ENCODE measurements around the gene COQ8A. TPM values are rescaled to one million over a fixed set of nuclear protein-coding genes. Genes with fewer than 3 reads are reported as not detected.
A peak's percentile ranks its signal among the peaks of the same experiment; 100 is the strongest.

Gene COQ8A
- total RNA-seq, 1 donor, result 3.0 TPM

DNA sequence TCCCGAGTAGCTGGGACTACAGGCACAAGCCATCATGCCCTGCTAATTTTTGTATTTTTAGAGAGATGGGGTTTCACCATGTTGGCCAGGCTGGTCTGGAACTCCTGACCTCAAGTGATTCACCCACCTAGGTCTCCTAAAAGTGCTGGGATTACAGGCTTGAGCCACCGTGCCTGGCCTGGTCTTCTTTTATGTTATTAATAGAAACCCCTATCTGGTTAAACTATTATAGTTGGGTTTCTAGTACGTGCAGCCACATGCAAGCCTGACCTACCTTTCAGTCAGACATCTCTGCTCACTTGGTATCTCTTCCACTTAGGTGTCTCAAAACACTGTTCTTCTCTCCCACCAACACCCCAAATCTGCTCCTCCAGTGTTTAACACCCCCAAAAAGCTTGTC lies 35.3 kb upstream of the COQ8A start:
- no peak overlapping the region for H3K4me3 ChIP-seq (ENCODE audit: low read depth, low read length)
- no peak for DNase-seq (ENCODE audit: low read depth)
- TF ChIP-seq, protein P1, sequence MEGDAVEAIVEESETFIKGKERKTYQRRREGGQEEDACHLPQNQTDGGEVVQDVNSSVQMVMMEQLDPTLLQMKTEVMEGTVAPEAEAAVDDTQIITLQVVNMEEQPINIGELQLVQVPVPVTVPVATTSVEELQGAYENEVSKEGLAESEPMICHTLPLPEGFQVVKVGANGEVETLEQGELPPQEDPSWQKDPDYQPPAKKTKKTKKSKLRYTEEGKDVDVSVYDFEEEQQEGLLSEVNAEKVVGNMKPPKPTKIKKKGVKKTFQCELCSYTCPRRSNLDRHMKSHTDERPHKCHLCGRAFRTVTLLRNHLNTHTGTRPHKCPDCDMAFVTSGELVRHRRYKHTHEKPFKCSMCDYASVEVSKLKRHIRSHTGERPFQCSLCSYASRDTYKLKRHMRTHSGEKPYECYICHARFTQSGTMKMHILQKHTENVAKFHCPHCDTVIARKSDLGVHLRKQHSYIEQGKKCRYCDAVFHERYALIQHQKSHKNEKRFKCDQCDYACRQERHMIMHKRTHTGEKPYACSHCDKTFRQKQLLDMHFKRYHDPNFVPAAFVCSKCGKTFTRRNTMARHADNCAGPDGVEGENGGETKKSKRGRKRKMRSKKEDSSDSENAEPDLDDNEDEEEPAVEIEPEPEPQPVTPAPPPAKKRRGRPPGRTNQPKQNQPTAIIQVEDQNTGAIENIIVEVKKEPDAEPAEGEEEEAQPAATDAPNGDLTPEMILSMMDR (IDR thresholded peaks at IDR 0.05; ENCODE audit: insufficient read depth, low read depth, low read length), result no peak

DNA sequence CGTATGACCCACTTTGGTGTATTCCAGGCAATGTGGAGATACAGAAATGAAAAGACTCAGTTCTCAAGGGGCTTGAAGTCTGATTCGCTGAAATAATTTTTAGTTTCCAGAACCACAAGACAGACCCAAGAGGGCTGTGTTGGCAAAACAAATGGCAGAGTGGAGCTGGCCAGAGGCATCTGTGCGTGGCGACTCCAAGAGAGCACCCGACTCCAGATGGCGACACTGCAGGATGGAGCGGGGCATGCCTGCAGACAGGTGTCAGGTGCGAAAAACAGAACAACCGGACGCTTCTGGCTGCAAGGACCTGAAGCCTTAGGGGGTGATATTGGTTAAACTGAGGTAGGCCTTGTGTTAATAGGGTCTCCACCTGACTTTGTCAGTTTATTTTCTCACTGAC lies 31.7 kb upstream of the COQ8A start:
- TF ChIP-seq, protein P1 (IDR thresholded peaks at IDR 0.05; ENCODE audit: insufficient read depth, low read depth, low read length), result no peak
- H3K4me3 ChIP-seq (ENCODE audit: low read depth, low read length), result no peak overlapping the region
- no peak for DNase-seq (ENCODE audit: low read depth)

DNA sequence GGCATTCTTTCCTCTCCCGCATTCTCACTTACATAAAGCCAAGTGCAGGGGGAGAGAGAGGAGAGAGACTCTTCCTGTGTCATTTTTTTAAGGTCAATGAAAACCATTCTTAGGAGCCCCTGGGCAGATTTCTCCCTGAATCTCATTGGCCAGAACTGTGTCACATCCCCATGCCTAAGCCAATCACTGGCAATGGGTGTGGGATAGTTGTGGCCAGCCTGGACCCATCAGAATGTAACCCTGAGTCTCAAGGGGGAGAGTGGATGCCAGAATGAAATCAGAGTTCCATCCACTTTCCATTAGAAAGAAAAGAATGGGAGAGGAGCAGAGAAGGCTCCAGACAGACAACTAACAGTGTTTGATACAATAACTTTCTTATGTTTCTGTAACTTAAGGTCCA lies 31.2 kb upstream of the COQ8A start:
- H3K4me3 ChIP-seq (ENCODE audit: low read depth, low read length), result no peak overlapping the region
- TF ChIP-seq, protein P1 (IDR thresholded peaks at IDR 0.05; ENCODE audit: insufficient read depth, low read depth, low read length), result no peak
- no peak for DNase-seq (ENCODE audit: low read depth)

DNA sequence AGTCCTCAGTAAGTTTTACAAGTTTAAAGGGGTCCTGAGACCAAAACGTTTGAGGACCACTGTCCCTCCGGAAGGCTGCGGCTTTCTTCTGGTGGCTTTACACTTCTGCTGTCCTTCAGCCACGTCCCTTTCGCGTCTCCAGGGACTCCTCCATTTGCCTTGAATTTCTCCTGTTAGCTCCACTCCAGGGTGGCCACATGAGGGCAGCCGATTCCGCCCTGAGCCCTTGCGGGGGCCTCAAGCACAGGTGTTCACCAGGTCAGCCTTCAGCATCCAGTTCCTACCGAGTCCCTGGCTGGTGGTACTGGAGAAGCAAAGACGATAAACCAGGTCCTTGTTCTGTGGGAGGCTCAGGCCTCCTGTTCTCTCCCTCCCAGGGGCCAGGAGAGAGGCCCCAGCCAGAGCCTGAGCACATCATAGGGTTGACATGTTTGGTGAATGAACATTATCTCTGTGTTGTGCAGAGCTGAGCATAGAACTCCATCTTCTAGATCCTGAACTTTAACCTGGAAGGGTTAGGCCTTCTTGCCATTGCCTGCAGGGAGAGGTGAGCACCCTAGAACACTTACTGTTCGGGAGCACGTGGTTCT lies 27.4 kb upstream of the COQ8A start:
- no peak overlapping the region for H3K4me3 ChIP-seq (ENCODE audit: low read depth, low read length)
- TF ChIP-seq, protein P1 (IDR thresholded peaks at IDR 0.05; ENCODE audit: insufficient read depth, low read depth, low read length), result peak; percentile 51
- peak; percentile 9 for DNase-seq (ENCODE audit: low read depth)

DNA sequence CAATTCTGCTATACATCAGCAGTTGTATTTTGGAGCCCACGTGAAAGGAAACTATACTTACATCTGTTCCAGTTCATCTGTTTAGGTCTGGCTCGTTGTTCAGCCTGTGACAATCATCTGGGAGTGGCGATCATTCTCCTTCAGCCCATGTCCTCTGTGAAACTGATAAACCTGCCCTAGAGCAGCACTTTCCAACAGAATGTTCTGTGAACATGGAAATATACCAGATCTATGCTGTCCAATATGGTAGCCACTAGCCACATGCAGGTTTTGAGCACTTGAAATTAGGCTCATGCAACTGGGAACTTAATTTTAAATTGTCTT lies 24.5 kb upstream of the COQ8A start:
- DNase-seq (ENCODE audit: low read depth), result no peak
- no peak overlapping the region for H3K4me3 ChIP-seq (ENCODE audit: low read depth, low read length)
- TF ChIP-seq, protein P1 (IDR thresholded peaks at IDR 0.05; ENCODE audit: insufficient read depth, low read depth, low read length), result no peak

DNA sequence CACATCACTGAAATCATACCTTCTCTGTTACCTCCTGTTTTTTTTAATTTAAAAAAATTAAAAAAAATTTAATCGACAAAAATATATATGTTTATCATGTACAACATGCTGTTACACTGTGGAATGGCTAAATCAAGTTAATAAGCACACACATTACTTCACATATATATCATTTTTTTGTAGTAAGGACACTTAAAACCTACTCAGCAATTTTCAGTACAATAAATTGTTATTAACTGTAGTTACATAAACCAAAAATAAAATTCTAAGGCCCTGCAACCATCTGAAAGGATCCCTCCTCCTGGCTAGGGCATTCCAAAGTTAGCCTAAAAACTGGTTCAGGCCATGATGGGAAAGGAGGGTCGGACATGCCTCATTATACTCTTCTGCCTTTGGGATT lies 23.6 kb upstream of the COQ8A start:
- DNase-seq (ENCODE audit: low read depth), result no peak
- TF ChIP-seq, protein P1 (IDR thresholded peaks at IDR 0.05; ENCODE audit: insufficient read depth, low read depth, low read length), result no peak
- no peak overlapping the region for H3K4me3 ChIP-seq (ENCODE audit: low read depth, low read length)

DNA sequence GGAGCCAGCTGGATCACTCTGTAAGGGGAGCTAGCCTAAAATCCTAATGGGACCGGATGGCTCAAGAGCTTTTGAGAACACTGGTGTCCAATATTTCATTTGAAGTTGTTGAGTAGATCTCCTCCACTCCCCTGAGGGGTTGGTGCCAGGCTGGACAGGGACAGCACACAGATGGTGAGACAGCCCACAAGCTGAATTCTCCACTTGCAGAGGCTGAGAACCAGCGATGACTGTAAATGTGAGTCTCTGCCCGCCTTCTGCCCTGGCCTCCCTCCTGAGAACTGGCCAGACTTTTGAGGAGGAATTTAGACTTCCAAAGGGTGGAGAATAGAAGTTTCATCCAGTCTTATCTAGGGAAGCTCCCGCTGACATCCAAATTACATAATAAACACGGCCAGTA lies 20.5 kb upstream of the COQ8A start:
- TF ChIP-seq, protein P1 (IDR thresholded peaks at IDR 0.05; ENCODE audit: insufficient read depth, low read depth, low read length), result no peak

More for the DNA sequence above, 20.5 kb upstream of the COQ8A start:
- no peak for DNase-seq (ENCODE audit: low read depth)
- no peak overlapping the region for H3K4me3 ChIP-seq (ENCODE audit: low read depth, low read length)
